Measurements from ENCODE around the gene DPYD.

DPYD gene

DNA sequence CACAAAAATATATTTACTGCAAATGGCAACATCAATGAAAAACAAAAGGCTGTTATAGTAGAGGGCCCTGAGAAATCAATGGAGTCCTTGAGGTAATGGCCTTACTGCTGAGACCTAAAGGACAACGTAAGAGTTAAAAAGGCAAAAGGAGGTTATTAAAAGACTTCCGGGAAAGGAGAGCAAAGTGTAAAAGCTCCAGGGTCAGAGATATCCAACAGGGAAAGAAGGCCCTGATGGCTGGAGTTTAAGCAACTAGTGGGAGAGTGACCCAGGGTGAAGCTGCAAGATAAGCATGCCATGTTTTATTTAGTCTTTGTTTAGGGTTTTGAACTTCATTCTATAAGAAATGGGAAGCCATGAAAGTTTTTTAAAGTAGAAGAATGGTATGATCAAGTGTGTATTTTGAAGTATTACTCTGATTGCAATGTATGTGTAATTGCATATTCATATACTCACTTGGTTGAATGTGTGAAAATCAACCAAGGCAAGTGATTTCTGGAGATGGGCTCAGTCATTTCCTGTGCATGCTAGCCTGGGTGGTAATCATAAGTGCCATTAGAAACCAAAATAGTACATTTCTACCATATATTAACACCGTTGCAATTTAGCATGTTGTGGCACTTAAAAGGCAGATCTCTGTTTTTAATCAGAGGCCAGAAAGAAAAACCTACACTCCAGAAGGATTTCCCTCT, 5.3 kb upstream of the DPYD start:
- Histone ChIP-seq H3K27me3 (no peaks in the 10 kb centered on the region), H4K20me1 (no peaks in the 10 kb centered on the region), H3K9me3 (no peaks in the 10 kb centered on the region), H3K9ac (no peak overlapping the region), H3K4me2 (no peak overlapping the region), H3K4me3 (no peak overlapping the region), H3K4me1 (peaks cover 8% of the 10 kb centered on the region; the same call in 1 of the 2 replicates), H3K27ac (no peak overlapping the region), H3K36me3 (no peaks in the 10 kb centered on the region)
- no peak for TF ChIP-seq Cebpa-rat (IDR thresholded peaks at IDR 0.05)

DNA sequence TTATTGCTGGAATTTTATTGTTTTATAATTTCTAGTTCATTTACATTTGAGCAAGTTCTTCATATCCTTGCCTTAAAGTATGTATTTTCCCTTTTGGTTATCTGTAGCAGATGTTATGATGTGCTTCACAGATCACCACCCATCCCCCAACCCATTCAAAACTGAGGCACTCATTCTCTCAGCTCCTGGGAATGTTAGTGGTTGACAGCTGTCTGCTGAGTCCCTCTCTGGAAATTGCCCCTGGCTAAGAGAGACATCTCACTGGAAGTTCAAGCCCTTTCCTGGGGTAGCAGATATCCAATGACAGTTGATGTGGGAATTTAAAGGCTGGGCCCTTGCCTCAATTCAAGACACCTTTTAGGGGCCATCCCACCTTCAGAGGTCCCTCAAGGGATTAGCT, 4.3 kb upstream of the DPYD start:
- Histone ChIP-seq H3K36me3 (no peaks in the 10 kb centered on the region), H3K27ac (no peak overlapping the region), H3K4me3 (no peak overlapping the region), H3K9me3 (no peaks in the 10 kb centered on the region), H3K27me3 (no peaks in the 10 kb centered on the region), H3K4me1 (peaks cover 10% of the 10 kb centered on the region; the same call in 1 of the 2 replicates), H3K9ac (no peak overlapping the region), H3K4me2 (no peak overlapping the region), H4K20me1 (no peaks in the 10 kb centered on the region)
- no peak for TF ChIP-seq Cebpa-rat (IDR thresholded peaks at IDR 0.05)

- no peak overlapping the region for H3K27ac ChIP-seq
- no peaks in the 10 kb centered on the region for H3K9me3 ChIP-seq
- H3K4me2 ChIP-seq = no peak overlapping the region
- peaks cover 22% of the 10 kb centered on the region for H3K4me1 ChIP-seq
- no peaks in the 10 kb centered on the region for H3K27me3 ChIP-seq
- no peaks in the 10 kb centered on the region for H3K36me3 ChIP-seq
- no peaks in the 10 kb centered on the region for H4K20me1 ChIP-seq
- no peak for TF ChIP-seq Cebpa-rat (IDR thresholded peaks at IDR 0.05)
- no peak overlapping the region for H3K9ac ChIP-seq
- H3K4me3 ChIP-seq = no peak overlapping the region
Observed at GRCh38 chr1:97923811-97924210, 3.0 kb upstream of the DPYD start.

DNA sequence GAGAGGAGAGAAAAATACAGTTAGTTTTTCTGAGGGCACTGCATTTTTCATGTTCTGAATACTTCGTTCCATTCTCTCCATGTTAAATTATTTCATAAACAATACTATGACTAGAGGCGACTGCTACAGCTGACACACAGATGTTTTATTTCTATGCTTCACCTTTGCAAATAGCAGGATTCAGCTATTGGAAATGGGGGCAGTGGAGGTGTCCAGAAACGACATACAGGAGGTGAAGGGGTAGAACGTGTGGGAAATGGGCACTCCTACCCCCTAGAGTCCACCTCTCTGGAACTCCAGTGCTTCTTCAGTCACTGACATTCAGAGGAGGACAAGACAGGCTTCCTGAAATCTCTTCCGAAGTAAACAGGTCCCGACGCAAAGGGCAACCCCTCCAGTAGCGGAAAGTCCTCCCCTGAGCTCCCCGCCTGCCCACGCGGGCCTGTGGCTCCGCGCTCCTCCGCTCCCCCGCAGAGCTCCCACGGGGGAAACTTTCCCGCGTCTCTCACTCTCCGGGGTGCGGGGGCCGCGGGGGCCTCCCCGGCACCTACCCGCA, 480 bp downstream of the DPYD start:
- no peaks in the 10 kb centered on the region for H3K36me3 ChIP-seq
- no peaks in the 10 kb centered on the region for H4K20me1 ChIP-seq
- no peaks in the 10 kb centered on the region for H3K27me3 ChIP-seq
- H3K4me2 ChIP-seq = peak overlapping the region; percentile 96
- no peak for TF ChIP-seq Cebpa-rat (IDR thresholded peaks at IDR 0.05)
- peak overlapping the region; percentile 65 for H3K27ac ChIP-seq
- H3K4me1 ChIP-seq = peaks cover 22% of the 10 kb centered on the region
- H3K9me3 ChIP-seq = no peaks in the 10 kb centered on the region
- H3K4me3 ChIP-seq = peak overlapping the region; percentile 84
- peak overlapping the region; percentile 80 for H3K9ac ChIP-seq

DNA sequence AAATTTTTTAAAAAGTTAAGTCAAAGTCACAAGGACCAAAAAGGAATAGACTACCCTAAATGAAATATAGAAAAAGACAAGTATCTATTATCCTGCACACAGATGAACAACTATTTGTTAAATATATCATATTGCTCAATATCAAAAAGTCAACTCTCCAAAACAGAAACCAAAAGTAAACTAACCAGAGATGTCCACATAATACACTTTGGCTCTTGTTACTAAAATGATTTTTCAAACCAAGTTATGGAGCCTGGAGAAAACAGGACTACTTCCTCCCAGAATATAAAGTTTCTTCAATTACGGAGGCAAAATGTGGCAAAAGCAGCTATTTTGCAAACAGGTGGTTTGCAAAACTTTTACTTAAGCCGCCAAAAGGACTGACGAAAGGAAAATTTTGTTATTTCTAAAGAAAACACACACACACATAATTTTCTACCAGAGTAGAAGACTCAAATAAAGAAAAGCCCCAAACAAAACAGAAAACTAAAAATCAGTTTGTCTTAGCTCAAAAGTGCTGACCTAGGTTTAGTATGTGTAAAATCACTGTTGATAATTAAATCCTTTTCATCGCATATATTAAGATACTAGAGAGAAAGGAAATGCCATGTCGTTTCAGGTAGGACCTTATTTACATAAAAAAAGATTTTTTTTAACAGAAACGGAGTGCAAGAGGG, 1.1 kb downstream of the DPYD start:
- H3K27me3 ChIP-seq = no peaks in the 10 kb centered on the region
- H3K27ac ChIP-seq = no peak overlapping the region
- TF ChIP-seq Cebpa-rat (IDR thresholded peaks at IDR 0.05) = no peak; the same call in 1 of the 2 replicates
- no peaks in the 10 kb centered on the region for H3K36me3 ChIP-seq
- peak overlapping the region; percentile 96 for H3K4me2 ChIP-seq
- H4K20me1 ChIP-seq = no peaks in the 10 kb centered on the region
- H3K9ac ChIP-seq = peak overlapping the region; percentile 80
- peak overlapping the region; percentile 84 for H3K4me3 ChIP-seq
- no peaks in the 10 kb centered on the region for H3K9me3 ChIP-seq
- H3K4me1 ChIP-seq = peaks cover 22% of the 10 kb centered on the region

GRCh38 chr1:97918961-97919360, 1.9 kb downstream of the DPYD start:
- H3K9ac ChIP-seq = no peak overlapping the region
- no peak overlapping the region for H3K4me3 ChIP-seq

DNA sequence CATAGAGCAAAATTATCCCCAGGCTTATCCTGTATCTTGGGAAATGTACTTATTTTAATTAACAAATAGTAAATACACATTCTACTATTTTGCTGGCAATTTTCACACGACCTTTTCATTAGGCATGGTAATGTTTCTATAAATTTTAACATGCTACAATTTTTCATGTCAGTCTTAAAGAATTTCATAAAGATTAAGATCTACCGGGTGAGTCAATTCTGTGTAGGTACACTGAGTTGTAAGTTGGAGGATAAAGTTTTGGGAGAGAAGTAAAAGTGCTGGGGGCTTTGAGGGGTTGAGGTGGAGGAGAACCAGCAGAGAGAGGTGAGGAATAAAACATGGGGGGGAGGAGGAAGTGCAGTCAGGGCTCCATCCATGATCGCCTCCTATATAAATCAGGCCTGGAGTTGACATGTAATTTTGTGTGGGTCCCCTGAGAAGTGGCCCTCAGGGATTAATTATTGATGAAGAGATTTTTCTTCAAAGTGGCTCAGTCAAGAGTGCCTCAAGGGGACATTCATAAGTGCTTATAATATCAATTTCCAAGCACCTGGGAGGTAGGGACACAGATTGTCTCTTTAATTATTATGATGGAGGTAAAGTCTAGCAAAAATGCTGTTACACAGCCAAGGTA, 7.2 kb downstream of the DPYD start:
- Histone ChIP-seq H4K20me1 (no peaks in the 10 kb centered on the region), H3K4me3 (no peak overlapping the region), H3K27me3 (no peaks in the 10 kb centered on the region), H3K9me3 (no peaks in the 10 kb centered on the region), H3K4me1 (peaks cover 6% of the 10 kb centered on the region; the same call in 1 of the 2 replicates), H3K36me3 (no peaks in the 10 kb centered on the region), H3K27ac (no peak overlapping the region), H3K9ac (no peak overlapping the region), H3K4me2 (no peak overlapping the region)
- no peak for TF ChIP-seq Cebpa-rat (IDR thresholded peaks at IDR 0.05)

More at GRCh38 chr1:97918961-97919360, 1.9 kb downstream of the DPYD start:
- Histone ChIP-seq H3K36me3 (no peaks in the 10 kb centered on the region), H3K27ac (no peak overlapping the region), H3K27me3 (no peaks in the 10 kb centered on the region), H3K4me2 (peak overlapping the region; percentile 96), H4K20me1 (no peaks in the 10 kb centered on the region), H3K9me3 (no peaks in the 10 kb centered on the region), H3K4me1 (peaks cover 22% of the 10 kb centered on the region)
- no peak for TF ChIP-seq Cebpa-rat (IDR thresholded peaks at IDR 0.05)

DNA sequence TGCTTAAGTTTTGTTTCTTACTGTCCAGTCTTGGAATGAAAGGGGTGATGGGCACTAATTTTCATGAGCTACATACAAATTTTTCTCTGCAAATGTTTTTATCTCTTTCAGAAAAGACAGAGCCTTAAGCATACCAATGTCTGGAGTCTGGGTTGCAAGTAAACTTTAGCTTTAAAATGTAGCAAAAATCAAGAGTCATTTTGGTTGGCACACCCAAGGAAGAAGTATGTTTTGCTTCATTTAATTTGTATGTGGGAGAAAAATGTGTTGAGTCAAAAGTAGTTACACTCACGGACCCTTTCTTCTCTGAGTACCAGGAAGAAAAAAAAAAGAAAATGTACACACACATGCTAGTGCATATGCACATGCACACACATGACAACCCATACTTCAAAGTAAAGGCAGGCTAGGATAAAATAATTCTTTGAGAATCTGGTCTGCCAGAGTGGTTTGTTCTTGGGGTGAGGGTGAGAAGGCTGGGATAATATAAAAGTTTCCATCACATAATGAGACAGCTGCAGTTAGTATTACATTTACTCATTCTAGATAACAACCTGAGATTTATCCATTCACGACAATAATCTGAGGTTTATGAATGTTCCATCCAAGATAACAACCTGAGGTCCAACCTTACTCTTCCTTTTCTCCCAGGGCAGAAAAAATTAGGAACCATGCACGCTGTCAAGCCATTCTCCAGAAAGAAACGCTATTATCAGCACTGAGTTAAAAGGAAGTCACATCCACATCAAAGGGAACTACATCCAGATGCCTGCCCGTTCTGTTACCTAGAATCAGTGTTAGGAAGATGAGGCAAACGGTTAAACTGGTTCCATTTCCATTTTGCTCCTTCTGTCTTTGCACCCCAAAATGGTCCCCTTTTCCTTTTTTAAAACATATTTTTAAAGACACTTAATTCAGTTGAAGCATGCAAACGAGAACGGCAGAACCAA, 9.3 kb downstream of the DPYD start:
- Histone ChIP-seq H3K4me2 (0 out of 2 replicates have a peak overlapping the region, but pooled peaks have one; percentile 10), H3K4me1 (peaks cover 6% of the 10 kb centered on the region; the same call in 1 of the 2 replicates), H3K9ac (no peak overlapping the region), H3K36me3 (no peaks in the 10 kb centered on the region), H3K27ac (no peak overlapping the region), H3K9me3 (no peaks in the 10 kb centered on the region), H3K27me3 (no peaks in the 10 kb centered on the region), H3K4me3 (no peak overlapping the region), H4K20me1 (no peaks in the 10 kb centered on the region)
- TF ChIP-seq Cebpa-rat (IDR thresholded peaks at IDR 0.05) = no peak

DNA sequence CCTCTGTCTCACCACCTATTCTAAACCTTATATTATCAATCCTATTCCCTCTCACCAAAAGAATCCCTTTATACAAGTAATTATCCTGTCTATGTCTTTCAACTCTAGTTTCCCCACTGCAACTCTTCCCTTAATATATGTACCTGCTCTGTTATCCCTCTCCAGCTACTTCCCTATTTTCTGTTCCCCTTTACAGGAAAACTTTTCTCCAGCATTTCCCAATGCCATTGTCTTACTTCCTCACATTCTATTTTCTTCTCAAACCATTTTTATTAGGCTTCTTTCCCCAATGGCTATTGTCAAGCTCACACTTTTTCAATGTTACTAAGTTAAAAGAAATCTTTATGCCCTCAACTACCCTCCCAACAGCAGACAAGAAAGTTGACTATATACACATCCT, 11.6 kb downstream of the DPYD start:
- no peak overlapping the region for H3K27ac ChIP-seq
- no peak overlapping the region for H3K4me2 ChIP-seq
- peaks cover 6% of the 10 kb centered on the region; the same call in 1 of the 2 replicates for H3K4me1 ChIP-seq

More for the DNA sequence above, 11.6 kb downstream of the DPYD start:
- Histone ChIP-seq H3K9ac (no peak overlapping the region), H3K9me3 (no peaks in the 10 kb centered on the region), H3K27me3 (no peaks in the 10 kb centered on the region), H3K36me3 (no peaks in the 10 kb centered on the region), H3K4me3 (no peak overlapping the region), H4K20me1 (no peaks in the 10 kb centered on the region)
- no peak for TF ChIP-seq Cebpa-rat (IDR thresholded peaks at IDR 0.05)
